DMS53 treated with DMSO at 0.1 percent for 48 hours (cell line): ENCODE results near the gene RGS5.
"Not testable (repeated sequence)": the region's sequence is repeated elsewhere in the genome, so short reads cannot be mapped to it uniquely, and the experiment has no call there.

Experiments
- DNase-seq: peaks from one replicate; lab custom pipeline; 2025; ENCODE audit not compliant: unreplicated experiment; lab: John Stamatoyannopoulos, UW

The RGS5 gene

GRCh38 chr1:163202833-163203451 lies at the start of gene RGS5:
Gene RGS5, minus strand, starts transcription at chr1:163202916. Its CDS starts 81 bp downstream, at chr1:163202835.
- no peak for DNase-seq

- no peak for DNase-seq
Observed at GRCh38 chr1:163250382-163250974, 47.8 kb upstream of the RGS5 start.

- no peak for DNase-seq
Observed at GRCh38 chr1:163248064-163248463, 45.3 kb upstream of the RGS5 start.

- not testable (repeated sequence) for DNase-seq
Observed at GRCh38 chr1:163244648-163245047, 41.9 kb upstream of the RGS5 start.

GRCh38 chr1:163241746-163242145 lies 39.0 kb upstream of the RGS5 start:
- DNase-seq: no peak

GRCh38 chr1:163240705-163241104 lies 38.0 kb upstream of the RGS5 start:
- no peak for DNase-seq

GRCh38 chr1:163233643-163234042 lies 30.9 kb upstream of the RGS5 start:
- DNase-seq: not testable (repeated sequence)

GRCh38 chr1:163231385-163231784 lies 28.7 kb upstream of the RGS5 start:
- no peak for DNase-seq

- no peak for DNase-seq
Observed at GRCh38 chr1:163230827-163231226, 28.1 kb upstream of the RGS5 start.

GRCh38 chr1:163228271-163228670 lies 25.6 kb upstream of the RGS5 start:
- DNase-seq: not testable (repeated sequence)

GRCh38 chr1:163227126-163227525 lies 24.4 kb upstream of the RGS5 start:
- no peak for DNase-seq

- DNase-seq: no peak
Observed at GRCh38 chr1:163213626-163214025, 10.9 kb upstream of the RGS5 start.

- no peak for DNase-seq
Observed at GRCh38 chr1:163211667-163212066, 9.0 kb upstream of the RGS5 start.

- DNase-seq: no peak
Observed at GRCh38 chr1:163205513-163205912, 2.8 kb upstream of the RGS5 start.

GRCh38 chr1:163203561-163203960 lies 845 bp upstream of the RGS5 start:
- no peak for DNase-seq

GRCh38 chr1:163201906-163202305 lies 810 bp downstream of the RGS5 start:
- no peak for DNase-seq

GRCh38 chr1:163197022-163197421 lies 5.7 kb downstream of the RGS5 start:
- no peak for DNase-seq

- DNase-seq: no peak
Observed at GRCh38 chr1:163196449-163196787, 6.3 kb downstream of the RGS5 start.

- DNase-seq: no peak
Observed at GRCh38 chr1:163195728-163196448, 6.8 kb downstream of the RGS5 start.

- DNase-seq: no peak
Observed at GRCh38 chr1:163191301-163191700, 11.4 kb downstream of the RGS5 start.

GRCh38 chr1:163188947-163189346 lies 13.8 kb downstream of the RGS5 start:
- no peak for DNase-seq

GRCh38 chr1:163187849-163188248 lies 14.9 kb downstream of the RGS5 start:
- no peak for DNase-seq
